OCI-LY7 (cell line): ENCODE results near the gene RAB1B. TPM values are rescaled to one million over a fixed set of nuclear protein-coding genes. Genes with fewer than 3 reads are reported as not detected.

Experiments used
- BruUV-seq: library from RNA; stranded (reverse); fragments of 400-500 nt; replicated peaks from 2 replicates; lab custom pipeline; 2021; lab: Mats Ljungman, UMichigan
- CTCF ChIA-PET: fragments of 300-600 bp; sonication (Branson Sonifier 250); formaldehyde crosslinking; loops from one replicate; lab custom pipeline; 2022; ENCODE audit warnings: antibody characterized with exemption; ENCODE audit not compliant: unreplicated experiment; lab: Charles Lee
- POLR2A ChIA-PET: fragments of 300-600 bp; sonication (Branson Sonifier 250); formaldehyde crosslinking; loops from one replicate; lab custom pipeline; 2022; ENCODE audit warnings: antibody characterized with exemption; lab: Charles Lee
- DNase-seq: peaks from one replicate; pipeline ENCODE4 v3.0.0-alpha.2; 2015; ENCODE audit warnings: low spot score
- H2AFZ ChIP-seq: fragments of 200-600 bp; sonication (generic), shearing (Covaris generic); 2 replicates; pipeline ENCODE4 v1.6.1; 2014; ENCODE audit warnings: mild to moderate bottlenecking, antibody characterized with exemption, low read length, moderate library complexity
- H3K27ac ChIP-seq: fragments of 200-600 bp; sonication (generic); 2 replicates; pipeline ENCODE4 v1.5.1; 2014; ENCODE audit warnings: mixed run types, low read depth, mild to moderate bottlenecking, moderate library complexity, low read length, inconsistent platforms; ENCODE audit not compliant: poor library complexity, severe bottlenecking
- H3K36me3 ChIP-seq: fragments of 200-600 bp; sonication (generic); 2 replicates; pipeline ENCODE4 v1.6.1; 2014; ENCODE audit warnings: mild to moderate bottlenecking, antibody characterized with exemption, low read length, moderate library complexity, mixed read lengths; ENCODE audit not compliant: insufficient read depth
- H3K4me1 ChIP-seq: fragments of 200-600 bp; sonication (generic); 2 replicates; pipeline ENCODE4 v1.5.1; 2014; ENCODE audit warnings: mild to moderate bottlenecking, low read length; ENCODE audit not compliant: insufficient read depth, poor library complexity, severe bottlenecking
- H3K4me2 ChIP-seq: fragments of 200-600 bp; sonication (generic); 2 replicates; pipeline ENCODE4 v1.6.1; 2014; ENCODE audit warnings: mild to moderate bottlenecking, low read length
- H3K4me3 ChIP-seq: fragments of 200-600 bp; sonication (generic); 2 replicates; pipeline ENCODE4 v1.5.1; 2014; ENCODE audit warnings: mild to moderate bottlenecking, low read depth, low read length; ENCODE audit not compliant: poor library complexity, severe bottlenecking
- H3K79me2 ChIP-seq: fragments of 200-600 bp; sonication (generic); 2 replicates; pipeline ENCODE4 v1.6.1; 2016; ENCODE audit warnings: low read depth, mild to moderate bottlenecking, low read length, moderate library complexity, mixed read lengths; ENCODE audit not compliant: insufficient read depth
- H3K9me2 ChIP-seq: fragments of 200-600 bp; sonication (generic); 2 replicates; pipeline ENCODE4 v1.6.1; 2016; ENCODE audit warnings: mild to moderate bottlenecking, low read length, mixed read lengths; ENCODE audit not compliant: insufficient read depth
- H3K9me3 ChIP-seq: fragments of 200-600 bp; sonication (generic); 2 replicates; pipeline ENCODE4 v1.6.1; 2014; ENCODE audit warnings: mild to moderate bottlenecking, mixed run types, low read length, mixed read lengths
- H4K20me1 ChIP-seq: fragments of 200-600 bp; sonication (generic); 2 replicates; pipeline ENCODE4 v1.6.1; 2014; ENCODE audit warnings: mild to moderate bottlenecking, antibody characterized with exemption, low read length, moderate library complexity, mixed read lengths; ENCODE audit not compliant: insufficient read depth
- CTCF ChIP-seq: fragments of 200-600 bp; sonication (generic); conservative IDR thresholded peaks from 2 replicates; pipeline ENCODE4 v1.5.1; 2014; ENCODE audit warnings: mild to moderate bottlenecking, antibody characterized with exemption, low read length, moderate library complexity, mixed read lengths
- EZH2phosphoT487 ChIP-seq: fragments of 200-600 bp; sonication (generic); IDR thresholded peaks from 2 replicates; pipeline ENCODE4 v1.6.1; 2018; ENCODE audit warnings: low read depth, borderline replicate concordance, mild to moderate bottlenecking, mixed run types, antibody characterized with exemption, low read length, moderate library complexity, mixed read lengths
- intact Hi-C: fragments of 100-400 bp; cut with micrococcal nuclease; formaldehyde crosslinking; loops from one replicate; pipeline ENCODE4 v1.10.0; 2022; ENCODE audit not compliant: unreplicated experiment
- total RNA-seq, 2 experiments: library from RNA; depleted of rRNA in 1 of 2; stranded (reverse); fragments of >200 nt in 1 of 2; shearing (Covaris generic) in 1 of 2; gene quantifications; 2 replicates each; pipeline ENCODE4 v1.2.3, GENCODE V29; 2014 to 2022

The RAB1B gene
- total RNA-seq, 2 experiments from 2014 or later: 77.7 to 81.8 TPM

GRCh38 chr11:66290330-66290621 lies 21.8 kb downstream of the RAB1B start:
- ChIA-PET CTCF (no interaction called here), POLR2A (no interaction called here)
- no peaks in the 10 kb centered on the region for H4K20me1 ChIP-seq
- H3K4me1 ChIP-seq: peaks cover 18% of the 10 kb centered on the region
- H3K9me2 ChIP-seq: no peaks in the 10 kb centered on the region
- no peak for DNase-seq
- no peaks in the 10 kb centered on the region for H3K9me3 ChIP-seq
- no TSS peak for BruUV-seq
- intact Hi-C loops: no loop called here
- H3K4me2 ChIP-seq: peak overlapping the region; percentile 85
- H3K36me3 ChIP-seq: peaks cover 3% of the 10 kb centered on the region; the same call in 1 of the 2 replicates
- no peak overlapping the region for H2AFZ ChIP-seq
- TF ChIP-seq CTCF: no peak
- TF ChIP-seq EZH2phosphoT487: no peak
- H3K79me2 ChIP-seq: peaks cover 9% of the 10 kb centered on the region; the same call in 1 of the 2 replicates
- no peak overlapping the region for H3K27ac ChIP-seq
- peak overlapping the region; percentile 88 for H3K4me3 ChIP-seq

GRCh38 chr11:66291303-66291705 lies 22.9 kb downstream of the RAB1B start:
- no peak for DNase-seq
- no peak for TF ChIP-seq CTCF
- TF ChIP-seq EZH2phosphoT487: no peak
- H3K4me2 ChIP-seq: no peak overlapping the region
- H3K27ac ChIP-seq: no peak overlapping the region
- H3K4me1 ChIP-seq: peaks cover 18% of the 10 kb centered on the region
- H3K4me3 ChIP-seq: no peak overlapping the region
- peaks cover 9% of the 10 kb centered on the region; the same call in 1 of the 2 replicates for H3K79me2 ChIP-seq
- ChIA-PET CTCF (interaction anchor here (0.6 kb wide), 1 partner anchor 766 kb away, joined by 6 read pairs; no protein-coding TSS in a partner anchor), POLR2A (no interaction called here)
- intact Hi-C loops: no loop called here
- no peaks in the 10 kb centered on the region for H3K9me3 ChIP-seq
- no TSS peak for BruUV-seq
- H2AFZ ChIP-seq: no peak overlapping the region
- no peaks in the 10 kb centered on the region for H3K36me3 ChIP-seq
- no peaks in the 10 kb centered on the region for H4K20me1 ChIP-seq
- no peaks in the 10 kb centered on the region for H3K9me2 ChIP-seq

GRCh38 chr11:66291706-66292542 lies 23.5 kb downstream of the RAB1B start, which contains the start of gene TMEM151A:
TSS of gene TMEM151A (plus strand) at chr11:66291894. CDS start at chr11:66292014, 120 bp downstream.
- Histone ChIP-seq H3K9me3 (no peaks in the 10 kb centered on the region), H3K4me2 (no peak within 1 kb of the TSS), H3K79me2 (peaks cover 9% of the 10 kb centered on the region; the same call in 1 of the 2 replicates), H3K27ac (no peak within 1 kb of the TSS), H3K4me3 (no peak within 1 kb of the TSS), H3K4me1 (peaks cover 18% of the 10 kb centered on the region), H2AFZ (no peak within 1 kb of the TSS), H3K9me2 (no peaks in the 10 kb centered on the region), H4K20me1 (no peaks in the 10 kb centered on the region), H3K36me3 (no peaks in the 10 kb centered on the region)
- ChIA-PET CTCF (interaction anchor here (0.6 kb wide), 1 partner anchor 767 kb away, joined by 6 read pairs; no protein-coding TSS in a partner anchor), POLR2A (no interaction called here)
- no TSS peak for BruUV-seq
- no peak for TF ChIP-seq EZH2phosphoT487
- DNase-seq: no peak
- intact Hi-C loops: no loop called here
